IMR-90 (cell line): ENCODE measurements around the gene TTC39A. TPM values are rescaled to one million over a fixed set of nuclear protein-coding genes. Genes with fewer than 3 reads are reported as not detected.

Source experiments
- ATAC-seq: fragments of 200-7000 bp; cut with Tn5 transposase; 2 replicates; pipeline ENCODE4 v1.9.1; 2020; ENCODE audit warnings: low read depth, mild to moderate bottlenecking, moderate library complexity
- BruUV-seq: library from RNA; stranded (reverse); fragments of 400-500 nt; replicated peaks from 2 replicates; lab custom pipeline; 2021; lab: Mats Ljungman, UMichigan
- CTCF ChIA-PET: fragments of 300-600 bp; formaldehyde crosslinking; extraction: SDS; loops from one replicate; lab custom pipeline; 2021; ENCODE audit warnings: antibody characterized with exemption; lab: Yijun Ruan, JAX
- POLR2A ChIA-PET: fragments of 300-600 bp; sonication (Branson Sonifier 250); formaldehyde crosslinking; loops from one replicate; lab custom pipeline; 2022; ENCODE audit warnings: antibody characterized with exemption; ENCODE audit not compliant: unreplicated experiment; lab: Charles Lee
- DNase-seq: peaks from one replicate; pipeline ENCODE4 v3.0.0; 2013
- H2AFZ ChIP-seq: replicated peaks from 2 replicates; pipeline ENCODE3; 2013; ENCODE audit warnings: low read length, mild to moderate bottlenecking; ENCODE audit not compliant: poor library complexity
- H2AK5ac ChIP-seq: 2 replicates; pipeline ENCODE4 v1.6.1; 2013; ENCODE audit warnings: low read depth, low read length, inconsistent platforms
- H2AK9ac ChIP-seq: replicated peaks from 2 replicates; pipeline ENCODE3; 2013; ENCODE audit warnings: mild to moderate bottlenecking, low read depth, low read length, moderate library complexity; ENCODE audit not compliant: poor library complexity
- H2BK120ac ChIP-seq: 2 replicates; pipeline ENCODE4 v1.6.1; 2013; ENCODE audit warnings: low read depth, low read length, inconsistent platforms
- H2BK15ac ChIP-seq: 3 replicates; pipeline ENCODE4 v1.6.1; 2013; ENCODE audit warnings: low read depth, low read length, inconsistent platforms
- H2BK20ac ChIP-seq: 2 replicates; pipeline ENCODE4 v1.6.1; 2013; ENCODE audit warnings: low read depth, mild to moderate bottlenecking, inconsistent platforms, low read length, moderate library complexity
- H2BK5ac ChIP-seq: 2 replicates; pipeline ENCODE4 v1.6.1; 2013; ENCODE audit warnings: mild to moderate bottlenecking, low read depth, low read length, inconsistent platforms; ENCODE audit not compliant: poor library complexity, severe bottlenecking
- H3K14ac ChIP-seq: replicated peaks from 2 replicates; pipeline ENCODE4 v1.6.1; 2013; ENCODE audit warnings: low read depth, low read length, inconsistent platforms
- H3K18ac ChIP-seq: 2 replicates; pipeline ENCODE4 v1.6.1; 2013; ENCODE audit warnings: low read depth, low read length, control low read depth
- H3K23ac ChIP-seq: 2 replicates; pipeline ENCODE4 v1.6.1; 2013; ENCODE audit warnings: low read depth, low read length, inconsistent platforms
- H3K27ac ChIP-seq: 2 replicates; pipeline ENCODE4 v1.5.1; 2013; ENCODE audit warnings: mild to moderate bottlenecking, control low read depth, low read length; ENCODE audit not compliant: insufficient read depth
- H3K27me3 ChIP-seq: 2 replicates; pipeline ENCODE4 v1.6.1; 2013; ENCODE audit warnings: low read length; ENCODE audit not compliant: control insufficient read depth, insufficient read depth
- H3K36me3 ChIP-seq: 2 replicates; pipeline ENCODE4 v1.6.1; 2013; ENCODE audit warnings: low read length, mixed read lengths; ENCODE audit not compliant: control insufficient read depth, insufficient read depth
- H3K4ac ChIP-seq: 2 replicates; pipeline ENCODE4 v1.6.1; 2013; ENCODE audit warnings: low read depth, low read length, inconsistent platforms
- H3K4me1 ChIP-seq: 2 replicates; pipeline ENCODE4 v1.6.1; 2013; ENCODE audit warnings: low read length, mixed read lengths; ENCODE audit not compliant: control insufficient read depth, insufficient read depth
- H3K4me2 ChIP-seq: 2 replicates; pipeline ENCODE4 v1.6.1; 2013; ENCODE audit warnings: low read depth, mild to moderate bottlenecking, control low read depth, low read length, moderate library complexity
- H3K4me3 ChIP-seq: 2 replicates; pipeline ENCODE4 v1.5.1; 2013; ENCODE audit warnings: low read depth, mild to moderate bottlenecking, control low read depth, low read length, moderate library complexity; ENCODE audit not compliant: insufficient read depth
- H3K56ac ChIP-seq: 2 replicates; pipeline ENCODE4 v1.6.1; 2013; ENCODE audit warnings: low read length, inconsistent platforms; ENCODE audit not compliant: insufficient read depth; ENCODE audit errors: extremely low read depth
- H3K79me1 ChIP-seq, 2 experiments: 2 replicates each; pipeline ENCODE4 v1.6.1; 2013; ENCODE audit warnings: low read length in 2 of 2, inconsistent platforms in 1 of 2, low read depth in 1 of 2
- H3K9ac ChIP-seq: 2 replicates; pipeline ENCODE4 v1.6.1; 2013; ENCODE audit warnings: low read depth, low read length, control low read depth
- H3K9me1 ChIP-seq: 2 replicates; pipeline ENCODE4 v1.6.1; 2013; ENCODE audit warnings: low read length, inconsistent platforms; ENCODE audit not compliant: insufficient read depth
- H3K9me3 ChIP-seq: 2 replicates; pipeline ENCODE4 v1.6.1; 2013; ENCODE audit warnings: low read length; ENCODE audit not compliant: control insufficient read depth, insufficient read depth
- H4K20me1 ChIP-seq: 2 replicates; pipeline ENCODE4 v1.6.1; 2013; ENCODE audit warnings: low read length, inconsistent platforms; ENCODE audit not compliant: insufficient read depth
- H4K5ac ChIP-seq: 2 replicates; pipeline ENCODE4 v1.6.1; 2013; ENCODE audit warnings: mild to moderate bottlenecking, low read depth, low read length, control low read depth
- H4K8ac ChIP-seq, 2 experiments: 2 replicates each; pipeline ENCODE4 v1.6.1; 2013; ENCODE audit warnings: low read depth in 2 of 2, low read length in 2 of 2, control low read depth in 1 of 2, inconsistent platforms in 1 of 2
- H4K91ac ChIP-seq: 2 replicates; pipeline ENCODE4 v1.6.1; 2013; ENCODE audit warnings: low read depth, low read length, inconsistent platforms; ENCODE audit not compliant: insufficient read depth
- CEBPB ChIP-seq: IDR thresholded peaks from 2 replicates; pipeline ENCODE4 v1.6.1; 2012; ENCODE audit warnings: low read depth, low read length, improper control_type of control experiment
- CHD1 ChIP-seq: IDR thresholded peaks from 2 replicates; pipeline ENCODE4 v1.6.1; 2012; ENCODE audit warnings: low read depth, low read length, improper control_type of control experiment
- WGBS, 2 experiments: methylation state at CpG; one replicate each; pipeline versions ENCODE4 v1.1.5 to v1.1.7; 2013; ENCODE audit warnings: missing lambda C conversion rate in 2 of 2; ENCODE audit not compliant: insufficient read length in 1 of 2; ENCODE audit errors: extremely low coverage in 2 of 2; 5-methylcytosine and 5-hydroxymethylcytosine counted together
- dilution Hi-C: fragments of 300-500 bp; cut with HindIII; formaldehyde crosslinking; loops from one replicate; pipeline ENCODE4 v1.14.3; 2018; ENCODE audit warnings: low sequenced_read_pairs; ENCODE audit not compliant: unreplicated experiment
- in situ Hi-C: fragments of 300-500 bp; cut with MboI; formaldehyde crosslinking; loops from 3 replicates; pipeline ENCODE4 v1.14.3; 2019; ENCODE audit warnings: low sequenced_read_pairs, inconsistent platforms, mixed read lengths
- intact Hi-C: fragments of 100-400 bp; cut with micrococcal nuclease; formaldehyde crosslinking; loops from 2 replicates; pipeline ENCODE4 v1.10.0; 2022
- polyA plus RNA-seq, 3 experiments: library from polyadenylated mRNA; depleted of rRNA; stranded (reverse); fragments of >200 nt; gene quantifications; 2 replicates each; pipeline ENCODE4 v1.2.3, GENCODE V29; 2012; ENCODE audit warnings: low replicate concordance in 1 of 3
- total RNA-seq: library from RNA; depleted of rRNA; stranded (reverse); fragments of >200 nt; gene quantifications from 2 replicates; pipeline ENCODE4 v1.2.3, GENCODE V29; 2012

TTC39A gene
- total and polyA plus RNA-seq, 2 of the 4 experiments (the other 2 are of a cell fraction): 0.62 to 0.72 TPM

DNA sequence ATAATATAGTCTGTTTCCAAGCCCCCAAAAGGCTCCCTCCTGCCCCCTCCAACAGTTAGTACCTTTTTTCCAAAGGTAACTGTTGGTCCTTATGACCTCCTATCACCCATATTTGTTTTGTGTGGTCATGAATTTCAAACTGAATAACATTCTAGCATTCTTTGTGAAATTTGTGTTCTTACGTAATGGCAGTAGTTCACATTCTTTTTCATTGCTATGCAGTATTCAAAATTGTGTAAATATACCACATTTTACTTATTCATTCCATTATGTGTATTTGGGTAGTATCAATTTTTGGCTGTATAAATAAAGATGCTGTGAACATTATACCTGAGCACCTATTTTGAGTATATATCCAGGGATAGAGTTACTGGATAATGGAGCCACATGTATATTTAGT is 80.9 kb downstream of the TTC39A start:
- WGBS, 2 experiments: no CpG with 5 or more reads among the region's 1 CpG
- Histone ChIP-seq H3K27me3 (no peaks in the 10 kb centered on the region), H3K23ac (no peak overlapping the region), H4K5ac (no peak overlapping the region), H3K4me2 (no peak overlapping the region), H3K18ac (no peak overlapping the region), H3K27ac (no peak overlapping the region), H3K4me1 (0 out of 2 replicates have a peak, but pooled peaks cover 2% of the 10 kb centered on the region), H2BK20ac (no peak overlapping the region), H3K4ac (no peak overlapping the region), H3K9me3 (no peaks in the 10 kb centered on the region), H2BK120ac (no peak overlapping the region), H3K79me1 (peaks cover 19 to 64% of the 10 kb centered on the region in 2 experiments), H3K56ac (no peak overlapping the region), H3K14ac (no peak overlapping the region), H4K20me1 (peaks cover 85% of the 10 kb centered on the region), H4K8ac (no peak overlapping the region), H4K91ac (no peak overlapping the region), H3K36me3 (no peaks in the 10 kb centered on the region), H3K9ac (no peak overlapping the region), H2AK9ac (no peak overlapping the region), H3K4me3 (no peak overlapping the region), H2AFZ (no peak overlapping the region), H2BK5ac (no peak overlapping the region), H3K9me1 (peaks cover 2% of the 10 kb centered on the region; the same call in 1 of the 2 replicates), H2AK5ac (no peak overlapping the region), H2BK15ac (no peak overlapping the region)
- dilution Hi-C loops: no loop called here
- ChIA-PET POLR2A (no interaction called here), CTCF (no interaction called here)
- in situ Hi-C loops: no loop called here
- intact Hi-C loops: no loop called here
- no peak for DNase-seq
- no TSS peak for BruUV-seq
- no peak for TF ChIP-seq CHD1
- TF ChIP-seq CEBPB: peak; percentile 46; the same call in 1 of the 2 replicates
- ATAC-seq: no peak
